Measurements from ENCODE around the gene MRGPRE. TPM values are rescaled to one million over a fixed set of nuclear protein-coding genes. Genes with fewer than 3 reads are reported as not detected.

Gene MRGPRE
- total RNA-seq, 1 donor from 2014 or later = not detected

DNA sequence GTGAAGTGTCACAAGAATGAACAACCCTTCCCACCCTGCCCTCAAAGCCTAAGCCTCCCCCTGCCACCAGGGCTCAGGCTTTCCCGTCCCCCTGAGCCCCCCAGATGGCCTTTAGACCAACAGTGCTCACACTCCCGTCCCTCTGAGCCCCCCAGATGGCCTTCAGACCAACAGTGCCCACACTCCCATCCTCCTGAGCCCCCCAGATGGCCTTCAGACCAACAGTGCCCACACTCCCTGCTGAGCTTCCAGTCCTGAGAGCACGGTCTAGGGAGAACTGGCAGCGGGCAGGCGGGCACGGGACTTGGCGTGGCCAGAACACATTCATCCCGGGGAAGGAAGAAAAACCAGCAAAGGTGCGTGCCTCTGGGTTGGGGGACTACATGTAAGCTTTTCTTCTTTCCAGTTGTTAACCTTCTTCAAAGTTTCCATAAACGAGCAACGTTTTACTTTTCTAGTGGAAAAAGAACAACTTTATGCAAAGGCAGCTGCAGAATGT, 16.1 kb downstream of the MRGPRE start:
- no peak for DNase-seq (ENCODE audit: extremely low read depth, low read depth, low spot score)

GRCh38 chr11:3215346-3216026, 16.7 kb downstream of the MRGPRE start:
- no peak for DNase-seq (ENCODE audit: extremely low read depth, low read depth, low spot score)

DNA sequence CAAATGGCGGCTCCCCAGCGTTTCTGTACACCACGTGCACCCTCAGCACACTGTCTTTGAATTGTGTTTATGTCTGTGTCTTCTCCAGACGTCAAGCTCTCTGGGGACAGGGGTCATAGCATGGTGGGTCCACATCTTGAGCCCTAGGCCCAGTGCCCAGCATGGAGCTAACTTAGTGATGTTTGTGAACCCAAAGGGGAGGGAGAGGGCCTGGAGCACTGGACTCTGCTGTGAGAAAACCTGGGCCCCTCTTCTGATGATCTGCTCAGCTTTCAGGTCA, 17.9 kb downstream of the MRGPRE start:
- DNase-seq (ENCODE audit: extremely low read depth, low read depth, low spot score) = no peak

DNA sequence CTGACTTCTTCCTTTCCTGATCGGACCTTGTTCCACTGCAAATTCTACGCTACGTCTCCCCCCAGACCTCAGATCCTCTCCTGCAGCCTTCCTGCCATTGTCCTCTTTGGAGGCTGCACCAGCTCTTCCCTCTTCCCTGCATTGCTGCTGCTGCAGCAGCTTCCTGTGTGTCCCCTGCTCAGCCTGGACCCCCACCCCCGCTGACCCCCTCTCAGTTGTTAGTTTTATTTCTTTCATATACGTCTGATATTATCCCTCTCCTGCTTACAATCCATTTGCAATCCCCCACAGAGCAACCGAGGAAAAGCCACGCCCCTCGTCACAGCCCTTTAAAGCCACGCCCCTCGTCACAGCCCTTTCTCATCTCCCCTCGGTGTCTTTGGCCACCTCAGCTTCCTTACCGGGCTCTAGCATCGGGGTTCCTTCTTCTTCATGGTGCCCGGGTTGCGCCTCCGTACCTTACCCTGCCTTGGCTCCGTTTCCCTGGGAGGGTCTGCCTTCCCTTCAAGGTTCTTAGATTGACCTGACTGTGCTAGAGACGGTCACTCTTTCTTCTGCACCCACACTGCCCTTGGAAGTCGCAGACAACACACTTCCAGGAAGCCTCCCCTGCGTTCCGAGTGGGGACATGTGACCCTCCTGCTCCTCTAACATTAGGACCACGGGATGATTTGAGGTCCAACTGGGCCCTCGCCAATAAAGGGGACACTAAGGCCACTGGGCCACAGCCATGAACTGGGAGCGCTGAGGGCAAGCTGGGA, 18.4 kb downstream of the MRGPRE start:
- no peak for DNase-seq (ENCODE audit: extremely low read depth, low read depth, low spot score)

DNA sequence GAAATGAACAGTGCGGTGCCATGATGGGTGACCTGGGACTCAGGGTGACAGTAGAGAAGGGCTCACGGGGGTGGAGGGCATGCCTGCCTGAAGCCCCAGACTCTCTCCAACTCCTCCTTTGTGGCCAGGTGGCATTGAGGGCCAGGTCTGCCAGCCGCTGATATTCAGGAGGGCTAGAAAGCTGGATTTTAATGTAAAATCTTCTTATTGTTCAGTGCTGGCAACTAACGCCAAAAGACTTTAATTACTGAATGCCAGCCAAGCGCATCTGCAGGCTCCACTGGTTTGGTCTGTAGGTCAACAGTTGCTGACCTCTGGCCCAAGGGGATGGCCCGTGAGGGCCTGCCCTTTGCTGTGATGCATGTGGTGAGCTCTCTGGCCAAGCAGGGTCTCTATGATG, 23.9 kb downstream of the MRGPRE start:
- no peak for DNase-seq (ENCODE audit: extremely low read depth, low read depth, low spot score)

DNA sequence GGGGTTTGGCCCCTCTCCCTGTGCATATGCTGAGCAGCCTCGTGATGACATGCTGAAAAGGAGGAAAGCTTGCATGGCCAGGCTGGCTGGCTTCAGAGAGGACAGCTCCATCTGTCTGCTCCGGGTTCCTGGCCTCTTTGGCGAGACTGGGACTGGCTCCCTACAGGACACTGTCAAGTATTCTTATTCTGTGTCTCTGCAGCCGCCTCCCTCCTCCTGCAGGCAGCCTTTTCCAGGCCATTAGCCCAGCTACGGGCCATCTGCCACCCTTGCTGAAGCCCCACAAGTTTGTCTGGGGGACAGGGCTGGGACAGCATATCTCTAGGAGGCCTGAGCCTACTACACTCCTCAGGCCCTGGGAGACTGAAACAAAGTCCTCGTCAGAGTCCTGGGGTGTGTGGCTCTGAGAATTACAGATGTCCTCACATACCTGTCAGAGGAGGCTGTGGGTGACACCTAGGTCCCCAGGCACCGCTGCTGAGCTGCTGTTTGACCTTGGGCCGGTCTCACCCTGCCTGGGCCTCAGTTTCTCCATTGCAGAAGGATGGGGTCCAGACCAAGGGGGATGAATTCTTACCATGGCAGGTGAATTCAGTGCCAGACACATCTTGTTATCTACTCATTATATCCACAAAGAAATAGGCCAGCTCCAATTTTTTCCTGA, 24.6 kb downstream of the MRGPRE start:
- DNase-seq (ENCODE audit: extremely low read depth, low read depth, low spot score) = no peak

GRCh38 chr11:3206922-3207204, 25.4 kb downstream of the MRGPRE start:
- no peak for DNase-seq (ENCODE audit: extremely low read depth, low read depth, low spot score)

DNA sequence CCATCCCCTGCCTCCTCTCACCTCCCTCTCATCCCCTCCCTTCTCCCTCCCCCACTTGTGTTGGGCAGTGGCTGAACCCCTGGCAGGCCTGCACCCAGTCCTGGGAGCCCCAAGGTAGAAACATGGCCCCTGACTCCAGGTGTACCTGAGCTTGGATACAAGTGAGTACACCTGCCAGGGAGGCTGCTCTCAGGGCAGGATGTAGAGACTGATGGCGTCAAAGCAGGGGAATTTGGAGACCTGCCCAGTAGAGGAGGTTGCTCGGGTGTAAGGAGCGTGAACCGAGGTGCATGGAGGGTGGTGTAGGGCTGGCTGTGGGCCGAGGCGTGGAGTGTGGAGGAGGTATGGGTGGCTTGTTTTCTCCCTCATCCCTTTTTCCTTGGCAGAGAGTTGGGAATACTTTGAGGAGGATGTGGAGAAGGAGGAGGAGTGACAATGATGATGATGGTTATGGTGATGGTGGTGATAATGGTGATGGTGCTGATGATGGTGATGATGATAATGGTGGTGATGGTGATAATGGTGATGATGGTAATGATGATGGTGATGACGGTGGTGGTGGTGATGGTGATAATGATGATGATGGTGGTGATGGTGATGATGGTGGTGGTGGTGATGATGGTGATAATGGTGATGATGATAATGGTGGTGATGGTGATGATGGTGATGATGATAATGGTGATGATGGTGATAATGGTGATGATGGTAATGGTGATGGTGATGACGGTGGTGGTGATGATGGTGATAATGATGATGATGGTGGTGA, 25.9 kb downstream of the MRGPRE start:
- DNase-seq (ENCODE audit: extremely low read depth, low read depth, low spot score) = no peak

DNA sequence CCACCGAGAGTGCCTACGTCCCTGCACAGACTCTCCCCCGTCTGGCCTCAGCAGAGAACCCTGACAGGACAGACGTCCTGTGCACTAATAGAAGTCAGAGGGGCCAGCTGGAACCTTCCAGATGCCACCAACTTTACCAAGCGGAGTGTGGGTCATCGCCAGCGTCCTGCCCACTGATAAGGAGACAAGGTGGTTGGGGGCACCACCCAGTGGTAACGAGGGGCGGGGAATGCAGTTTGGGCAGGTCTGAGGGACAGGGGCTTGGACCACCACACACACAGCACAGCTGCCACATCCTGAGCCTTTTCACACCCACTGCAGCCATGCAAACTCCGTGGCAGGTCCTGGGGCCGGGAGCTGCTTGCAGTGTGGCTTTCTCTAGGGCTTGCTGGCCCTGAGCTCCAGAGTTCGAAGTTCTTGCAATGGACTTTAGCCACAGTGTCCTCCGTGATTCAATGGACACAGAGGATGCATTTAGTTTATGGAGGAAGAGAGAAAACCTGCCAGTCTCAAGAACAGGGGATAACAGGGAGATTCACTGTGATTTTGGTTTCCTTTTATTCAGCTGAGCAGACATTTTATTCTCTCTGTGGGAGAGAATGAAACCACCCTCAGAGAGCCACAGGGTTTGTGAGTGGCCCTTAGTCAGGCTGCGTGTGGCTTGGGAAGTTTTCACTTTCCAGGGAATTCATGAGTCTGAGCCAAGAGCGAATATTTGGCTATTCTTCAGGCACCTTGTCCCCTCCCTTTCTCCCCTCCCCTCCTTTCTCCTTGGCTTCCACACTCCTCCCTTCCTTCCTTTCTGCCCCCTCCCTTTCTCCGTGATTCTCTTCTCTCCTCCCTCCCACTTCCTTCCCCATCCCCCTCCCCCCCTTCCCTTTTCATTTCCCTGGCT, 26.7 kb downstream of the MRGPRE start:
- DNase-seq (ENCODE audit: extremely low read depth, low read depth, low spot score) = no peak

DNA sequence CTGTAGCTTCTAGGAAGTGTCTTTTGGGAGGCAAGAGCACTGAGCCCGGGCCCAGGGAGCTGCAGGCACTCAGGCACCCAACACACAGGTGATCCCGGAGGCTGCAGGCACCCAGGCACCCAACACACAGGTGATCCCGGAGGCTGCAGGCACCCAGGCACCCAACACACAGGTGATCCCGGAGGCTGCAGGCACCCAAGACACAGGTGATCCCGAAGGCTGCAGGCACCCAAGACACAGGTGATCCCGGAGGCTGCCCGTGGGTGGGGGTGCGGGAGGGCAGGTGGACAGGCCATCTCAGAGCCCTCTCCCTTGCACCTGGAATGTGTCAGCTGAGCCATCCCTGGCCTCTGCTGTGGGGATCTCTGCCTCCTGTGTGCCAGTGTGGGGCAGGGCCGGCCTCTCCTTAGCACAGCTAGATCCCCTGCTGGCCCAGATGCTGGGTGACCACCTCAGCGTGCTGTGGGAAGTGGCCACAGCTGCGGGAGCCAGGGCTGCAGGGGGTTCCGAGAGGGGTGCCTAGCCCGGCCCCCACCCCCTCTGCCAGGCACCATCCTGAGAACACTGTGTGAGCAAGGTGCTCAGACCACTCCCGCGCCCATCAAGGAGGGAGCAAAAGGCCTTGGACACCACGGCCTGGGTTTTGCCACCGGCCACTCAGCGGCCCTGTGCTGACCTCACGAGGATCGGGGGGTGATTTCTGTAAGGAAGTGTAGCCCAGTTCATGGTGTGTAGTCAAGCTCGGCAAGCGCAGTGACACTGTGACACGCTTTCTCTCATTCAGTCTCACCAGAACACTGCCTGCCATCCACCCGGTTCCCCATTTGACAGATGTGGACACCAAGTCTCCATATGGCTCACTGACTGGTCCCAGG, 27.8 kb downstream of the MRGPRE start:
- no peak for DNase-seq (ENCODE audit: extremely low read depth, low read depth, low spot score)

GRCh38 chr11:3203221-3204043, 28.8 kb downstream of the MRGPRE start:
- DNase-seq (ENCODE audit: extremely low read depth, low read depth, low spot score) = no peak

- DNase-seq (ENCODE audit: extremely low read depth, low read depth, low spot score) = no peak
These were observed 29.5 kb downstream of the MRGPRE start for GRCh38 chr11:3202759-3203158.

DNA sequence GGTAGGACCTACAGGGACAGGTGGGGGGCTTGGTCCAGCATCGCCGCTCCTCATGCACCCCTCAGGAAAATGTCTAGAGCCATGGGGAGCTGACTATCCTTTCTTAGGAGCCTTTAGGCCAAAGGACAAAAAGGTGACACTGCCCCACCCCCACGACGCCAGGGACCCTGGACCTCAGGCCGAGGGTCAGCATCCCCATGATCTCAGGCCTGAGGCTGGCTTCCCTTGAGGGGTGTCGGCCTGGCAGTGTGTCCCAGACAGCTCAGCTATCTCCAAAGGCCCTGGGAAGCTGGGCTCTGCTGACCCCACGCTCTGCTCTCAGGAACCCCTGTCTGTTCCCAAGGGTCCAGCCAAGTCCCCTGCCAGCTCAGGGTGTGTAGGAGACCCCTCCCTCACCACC, 29.9 kb downstream of the MRGPRE start:
- no peak for DNase-seq (ENCODE audit: extremely low read depth, low read depth, low spot score)

GRCh38 chr11:3201677-3202181, 30.5 kb downstream of the MRGPRE start:
- no peak for DNase-seq (ENCODE audit: extremely low read depth, low read depth, low spot score)

DNA sequence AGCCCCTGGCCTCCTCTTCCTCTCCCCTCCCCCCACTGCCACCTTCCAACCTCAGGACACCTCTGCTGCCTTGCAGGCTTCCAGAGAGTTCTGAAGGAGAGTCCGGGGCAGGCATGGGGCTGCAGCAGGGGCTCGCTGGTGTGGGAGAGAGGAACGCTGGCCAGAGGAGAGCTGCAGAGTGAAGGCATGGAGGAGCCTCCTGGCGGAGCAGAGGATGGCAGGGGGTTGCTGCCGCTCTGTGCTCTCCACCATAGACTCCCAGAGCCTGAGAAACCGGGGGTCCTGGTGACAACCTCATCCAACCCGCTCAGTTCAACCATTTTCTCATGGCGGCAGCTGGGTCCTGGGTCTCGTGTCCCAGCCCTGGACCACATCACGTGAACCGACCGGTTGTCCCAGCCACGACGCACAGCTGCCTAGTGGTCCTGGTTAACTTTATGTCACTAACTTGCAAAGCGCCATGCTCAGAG, 31.1 kb downstream of the MRGPRE start:
- no peak for DNase-seq (ENCODE audit: extremely low read depth, low read depth, low spot score)

GRCh38 chr11:3200388-3201111, 31.7 kb downstream of the MRGPRE start:
- DNase-seq (ENCODE audit: extremely low read depth, low read depth, low spot score) = no peak

DNA sequence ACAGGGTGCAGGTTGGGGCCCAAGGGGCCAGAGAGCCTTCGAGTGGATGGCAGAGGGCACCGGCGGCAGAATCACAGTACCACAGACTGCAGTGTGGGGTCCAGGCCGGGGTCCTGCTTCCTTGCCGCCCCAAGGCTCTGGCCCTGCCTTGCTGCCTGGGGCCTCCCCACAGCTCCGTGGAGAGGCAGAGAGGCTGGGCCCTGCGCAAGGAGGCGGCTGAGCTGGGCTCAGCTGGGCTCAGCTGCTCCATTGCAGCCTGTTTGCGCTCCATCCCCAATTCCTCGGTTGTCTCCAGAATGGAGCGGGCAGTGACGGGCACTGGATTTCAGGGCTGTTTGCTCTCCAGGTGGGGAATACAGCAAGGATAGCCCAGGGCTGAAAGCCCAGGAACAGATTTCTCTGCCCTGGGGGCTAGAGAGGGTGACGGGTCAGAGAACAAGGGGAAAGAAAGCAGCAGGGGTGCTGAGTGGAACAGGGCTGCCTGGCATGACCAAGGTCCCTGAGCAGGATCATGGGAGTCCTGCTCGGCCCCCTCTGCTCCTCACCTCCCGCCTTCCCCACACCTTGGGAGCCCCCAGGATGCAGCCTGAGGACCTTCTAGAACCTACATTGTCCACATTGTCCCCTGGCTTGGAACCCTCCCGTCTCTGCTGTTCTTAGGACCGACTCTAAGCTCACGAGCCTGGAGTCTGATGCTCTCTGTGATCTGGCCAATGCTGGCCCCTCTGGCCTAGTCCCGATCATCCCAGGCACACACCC, 32.5 kb downstream of the MRGPRE start:
- no peak for DNase-seq (ENCODE audit: extremely low read depth, low read depth, low spot score)
